Measurements from ENCODE around the gene POU3F3.

The POU3F3 gene

DNA sequence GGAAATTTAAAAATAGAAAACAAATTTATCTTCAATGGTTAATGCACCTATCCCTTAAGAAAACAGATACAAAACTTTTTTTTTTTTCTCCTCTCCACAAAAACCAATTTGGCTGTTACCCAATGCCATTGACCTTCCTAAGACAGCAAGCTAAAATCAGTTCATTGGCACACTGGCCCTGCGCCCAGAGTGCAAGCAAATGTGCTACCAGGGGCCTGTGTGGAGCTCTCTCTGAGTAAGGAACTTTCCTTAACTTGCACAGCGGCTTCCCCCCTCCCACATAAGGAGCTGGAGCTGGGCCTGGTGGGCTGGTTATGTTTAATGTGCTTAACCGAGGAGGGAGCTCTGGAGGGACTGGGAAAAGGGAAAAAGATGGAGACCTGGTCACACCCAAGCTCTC, 17.6 kb upstream of the POU3F3 start:
- TF ChIP-seq, protein P1, sequence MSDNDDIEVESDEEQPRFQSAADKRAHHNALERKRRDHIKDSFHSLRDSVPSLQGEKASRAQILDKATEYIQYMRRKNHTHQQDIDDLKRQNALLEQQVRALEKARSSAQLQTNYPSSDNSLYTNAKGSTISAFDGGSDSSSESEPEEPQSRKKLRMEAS (IDR thresholded peaks at IDR 0.05; ENCODE audit: low read depth, low read length), result no peak
- TF ChIP-seq POLR2A (IDR thresholded peaks at IDR 0.05; ENCODE audit: extremely low read depth, insufficient read length) (no peak), MYC (IDR thresholded peaks at IDR 0.05; ENCODE audit: low read depth, low read length) (no peak)
- no peak for DNase-seq (ENCODE audit: low read depth)
- no peak overlapping the region for H3K4me3 ChIP-seq (ENCODE audit: low read depth, low read length)

DNA sequence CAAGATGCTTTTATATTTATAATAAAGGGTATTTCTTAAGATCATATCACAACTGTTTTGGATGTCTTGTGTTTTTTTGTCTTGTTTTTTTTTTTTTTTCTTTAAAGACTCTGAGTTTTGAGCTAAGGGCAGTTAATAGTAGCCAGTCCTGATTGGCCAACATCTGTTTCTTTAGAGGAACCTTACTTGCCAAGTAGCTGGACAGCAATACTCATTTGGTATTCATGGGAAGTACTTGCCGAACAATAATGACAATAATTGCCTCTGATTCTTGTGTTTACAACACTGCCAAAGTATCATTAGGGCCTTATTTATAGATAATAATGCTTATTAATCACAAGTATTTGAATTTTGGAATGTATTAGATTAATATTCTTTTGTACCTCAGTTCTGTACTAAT, 17.1 kb upstream of the POU3F3 start:
- TF ChIP-seq, protein P1 (IDR thresholded peaks at IDR 0.05; ENCODE audit: low read depth, low read length), result no peak
- no peak for TF ChIP-seq POLR2A (IDR thresholded peaks at IDR 0.05; ENCODE audit: extremely low read depth, insufficient read length)
- no peak for TF ChIP-seq MYC (IDR thresholded peaks at IDR 0.05; ENCODE audit: low read depth, low read length)
- TF ChIP-seq, protein P2, sequence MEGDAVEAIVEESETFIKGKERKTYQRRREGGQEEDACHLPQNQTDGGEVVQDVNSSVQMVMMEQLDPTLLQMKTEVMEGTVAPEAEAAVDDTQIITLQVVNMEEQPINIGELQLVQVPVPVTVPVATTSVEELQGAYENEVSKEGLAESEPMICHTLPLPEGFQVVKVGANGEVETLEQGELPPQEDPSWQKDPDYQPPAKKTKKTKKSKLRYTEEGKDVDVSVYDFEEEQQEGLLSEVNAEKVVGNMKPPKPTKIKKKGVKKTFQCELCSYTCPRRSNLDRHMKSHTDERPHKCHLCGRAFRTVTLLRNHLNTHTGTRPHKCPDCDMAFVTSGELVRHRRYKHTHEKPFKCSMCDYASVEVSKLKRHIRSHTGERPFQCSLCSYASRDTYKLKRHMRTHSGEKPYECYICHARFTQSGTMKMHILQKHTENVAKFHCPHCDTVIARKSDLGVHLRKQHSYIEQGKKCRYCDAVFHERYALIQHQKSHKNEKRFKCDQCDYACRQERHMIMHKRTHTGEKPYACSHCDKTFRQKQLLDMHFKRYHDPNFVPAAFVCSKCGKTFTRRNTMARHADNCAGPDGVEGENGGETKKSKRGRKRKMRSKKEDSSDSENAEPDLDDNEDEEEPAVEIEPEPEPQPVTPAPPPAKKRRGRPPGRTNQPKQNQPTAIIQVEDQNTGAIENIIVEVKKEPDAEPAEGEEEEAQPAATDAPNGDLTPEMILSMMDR (IDR thresholded peaks at IDR 0.05; ENCODE audit: low read depth, low read length), result no peak

DNA sequence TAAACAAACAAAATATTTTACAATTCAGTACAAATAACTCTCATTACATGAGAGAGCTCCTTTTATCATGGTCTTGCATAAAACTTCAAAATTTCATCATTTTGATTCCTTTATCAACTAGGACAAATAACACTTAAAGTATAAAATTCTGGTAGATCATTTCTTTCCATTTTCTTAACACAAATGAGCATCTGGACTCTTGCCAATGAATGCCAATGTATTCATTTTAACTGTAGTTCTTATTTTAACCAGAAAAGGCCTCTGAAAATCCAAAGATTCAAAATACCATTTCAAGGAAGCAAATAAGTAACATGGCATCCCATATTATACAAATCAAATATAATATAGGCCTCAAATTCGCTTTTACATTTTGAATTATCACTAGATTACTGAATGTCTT, 13.8 kb upstream of the POU3F3 start:
- DNase-seq (ENCODE audit: low read depth), result no peak
- TF ChIP-seq, protein P2 (IDR thresholded peaks at IDR 0.05; ENCODE audit: low read depth, low read length), result no peak
- TF ChIP-seq MYC (IDR thresholded peaks at IDR 0.05; ENCODE audit: low read depth, low read length), result no peak
- TF ChIP-seq POLR2A (IDR thresholded peaks at IDR 0.05; ENCODE audit: extremely low read depth, insufficient read length), result no peak
- TF ChIP-seq, protein P1 (IDR thresholded peaks at IDR 0.05; ENCODE audit: low read depth, low read length), result no peak
- H3K4me3 ChIP-seq (ENCODE audit: low read depth, low read length), result no peak overlapping the region

More for the DNA sequence above, 17.1 kb upstream of the POU3F3 start:
- DNase-seq (ENCODE audit: low read depth), result no peak
- no peak overlapping the region for H3K4me3 ChIP-seq (ENCODE audit: low read depth, low read length)

DNA sequence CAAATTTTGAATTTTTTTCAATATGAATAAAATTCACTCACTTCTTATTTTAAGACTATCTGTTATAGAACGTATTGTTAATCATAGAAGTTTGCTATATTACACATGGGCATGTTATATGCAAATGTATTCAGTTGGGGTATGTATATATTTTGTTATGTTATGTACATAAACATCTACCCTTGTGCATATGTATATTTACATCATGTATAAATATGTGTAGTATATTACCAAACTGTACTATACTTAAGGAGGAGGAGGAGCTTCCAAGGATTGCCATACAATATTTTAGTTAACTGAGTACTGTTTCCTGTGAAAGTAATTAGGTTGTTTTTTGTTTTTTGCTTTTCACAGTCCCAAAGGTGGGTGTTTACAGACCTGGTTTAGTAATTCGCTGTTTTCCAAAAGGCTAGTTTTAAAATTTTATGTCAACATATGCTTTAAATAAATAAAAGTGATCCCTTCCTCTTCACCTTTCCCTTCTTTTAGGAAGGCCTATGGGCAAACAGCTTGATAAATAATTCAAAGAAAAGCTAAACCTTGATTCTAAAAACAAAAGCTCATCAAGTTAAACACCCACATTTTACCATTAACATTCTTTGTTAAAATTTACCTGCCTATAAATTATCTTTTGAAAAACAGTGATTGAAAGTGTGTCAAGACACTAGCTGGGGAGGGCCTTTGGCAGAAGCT, 12.9 kb upstream of the POU3F3 start:
- H3K4me3 ChIP-seq (ENCODE audit: low read depth, low read length), result no peak overlapping the region
- no peak for DNase-seq (ENCODE audit: low read depth)
- TF ChIP-seq, protein P2 (IDR thresholded peaks at IDR 0.05; ENCODE audit: low read depth, low read length), result no peak
- no peak for TF ChIP-seq POLR2A (IDR thresholded peaks at IDR 0.05; ENCODE audit: extremely low read depth, insufficient read length)
- TF ChIP-seq MYC (IDR thresholded peaks at IDR 0.05; ENCODE audit: low read depth, low read length), result no peak
- TF ChIP-seq, protein P1 (IDR thresholded peaks at IDR 0.05; ENCODE audit: low read depth, low read length), result no peak

DNA sequence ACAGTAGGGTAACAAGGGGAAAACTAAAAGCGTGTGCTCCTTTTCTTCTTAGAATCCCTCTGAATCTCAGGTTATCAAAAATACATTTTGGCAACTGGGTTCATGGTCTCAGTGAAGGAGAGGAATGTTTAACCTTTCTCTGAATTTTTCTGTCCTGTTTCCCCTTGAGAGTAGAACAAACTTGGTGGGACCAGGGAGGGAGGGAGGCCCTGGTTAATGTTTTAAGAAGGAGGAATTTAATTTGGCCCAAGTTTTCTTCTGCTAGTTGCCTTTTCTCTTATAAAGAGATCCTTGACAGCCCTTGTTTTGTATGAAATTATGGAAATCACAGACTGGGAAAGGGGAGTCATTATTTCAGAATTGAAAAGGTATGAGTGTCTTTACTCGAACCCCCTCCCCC, 12.2 kb upstream of the POU3F3 start:
- TF ChIP-seq MYC (IDR thresholded peaks at IDR 0.05; ENCODE audit: low read depth, low read length), result no peak
- no peak for TF ChIP-seq POLR2A (IDR thresholded peaks at IDR 0.05; ENCODE audit: extremely low read depth, insufficient read length)
- TF ChIP-seq, protein P1 (IDR thresholded peaks at IDR 0.05; ENCODE audit: low read depth, low read length), result no peak
- TF ChIP-seq, protein P2 (IDR thresholded peaks at IDR 0.05; ENCODE audit: low read depth, low read length), result no peak
- no peak for DNase-seq (ENCODE audit: low read depth)
- H3K4me3 ChIP-seq (ENCODE audit: low read depth, low read length), result no peak overlapping the region

DNA sequence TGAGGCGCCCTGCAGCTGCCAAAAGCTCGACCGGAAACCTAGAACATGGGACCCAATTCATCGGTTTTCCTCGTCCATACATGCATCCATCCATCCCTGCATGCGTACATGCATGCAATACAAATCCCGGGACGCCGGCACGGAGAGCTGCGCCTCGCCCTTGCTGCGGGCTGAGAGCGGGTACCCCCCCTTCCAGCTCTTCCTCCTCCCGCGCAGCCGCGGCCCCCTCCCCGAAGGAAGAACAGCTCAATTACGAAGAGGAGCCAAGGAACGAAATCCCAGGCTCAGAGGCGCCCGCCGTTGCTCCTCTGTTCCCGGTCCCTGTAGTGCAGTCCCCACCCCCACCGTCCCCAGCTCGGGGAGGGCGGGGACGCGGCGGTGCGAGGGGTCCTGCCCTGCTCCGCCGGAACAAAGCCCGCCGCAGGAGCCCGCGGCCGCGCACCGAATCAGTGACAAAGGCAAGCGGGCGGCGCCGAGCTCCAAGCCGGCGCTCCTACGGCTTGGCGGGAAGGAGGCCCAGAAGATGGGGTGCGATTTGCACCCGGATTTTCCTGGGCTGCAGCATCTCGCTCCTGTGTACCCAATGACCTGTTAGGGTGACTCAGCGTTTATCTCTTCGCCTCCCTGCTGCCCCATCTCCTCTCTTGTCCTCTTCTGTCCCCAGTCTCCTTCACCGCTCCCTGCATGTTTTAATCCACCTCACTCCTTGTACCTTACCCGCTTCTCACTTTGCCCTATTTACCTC, 8.9 kb upstream of the POU3F3 start:
- H3K4me3 ChIP-seq (ENCODE audit: low read depth, low read length), result no peak overlapping the region
- no peak for TF ChIP-seq MYC (IDR thresholded peaks at IDR 0.05; ENCODE audit: low read depth, low read length)
- TF ChIP-seq POLR2A (IDR thresholded peaks at IDR 0.05; ENCODE audit: extremely low read depth, insufficient read length), result no peak
- TF ChIP-seq, protein P1 (IDR thresholded peaks at IDR 0.05; ENCODE audit: low read depth, low read length), result no peak
- TF ChIP-seq, protein P2 (IDR thresholded peaks at IDR 0.05; ENCODE audit: low read depth, low read length), result no peak
- DNase-seq (ENCODE audit: low read depth), result no peak
